Chondrocyte (in vitro differentiated cells): ENCODE data around the gene SLC10A7. TPM values are rescaled to one million over a fixed set of nuclear protein-coding genes. Genes with fewer than 3 reads are reported as not detected.

Source experiments
- DNase-seq: peaks from one replicate; pipeline ENCODE4 v3.0.0; 2021; ENCODE audit warnings: mixed read lengths, low spot score
- H3K27ac Mint-ChIP-seq: one replicate; pipeline ENCODE4 v1.8.0; 2021; ENCODE audit warnings: mild to moderate bottlenecking, moderate library complexity, mixed read lengths; ENCODE audit not compliant: unreplicated experiment
- H3K27me3 Mint-ChIP-seq: 2 replicates; pipeline ENCODE4 v1.8.0; 2021; ENCODE audit warnings: low read depth, mixed read lengths
- H3K36me3 Mint-ChIP-seq: 2 replicates; pipeline ENCODE4 v1.8.0; 2021; ENCODE audit warnings: low read depth, mixed read lengths
- H3K4me1 Mint-ChIP-seq: 2 replicates; pipeline ENCODE4 v1.8.0; 2021; ENCODE audit warnings: low read depth, mild to moderate bottlenecking, mixed read lengths
- H3K4me3 Mint-ChIP-seq: one replicate; pipeline ENCODE4 v1.8.0; 2021; ENCODE audit warnings: mild to moderate bottlenecking, moderate library complexity, mixed read lengths; ENCODE audit not compliant: unreplicated experiment
- H3K9me3 Mint-ChIP-seq: 2 replicates; pipeline ENCODE4 v1.8.0; 2021; ENCODE audit warnings: low read depth, mixed read lengths
- total RNA-seq: library from RNA; stranded (reverse); gene quantifications from 3 replicates; pipeline ENCODE4 v1.2.1, GENCODE V29; 2021
- TF ChIP-seq, protein P1 (sequence below): fragments of 200-600 bp; sonication (generic); IDR thresholded peaks from 2 replicates; pipeline ENCODE4 v1.5.0; 2021; ENCODE audit warnings: antibody characterized with exemption, mild to moderate bottlenecking, moderate library complexity

Gene SLC10A7
- total RNA-seq, 1 donor from 2014 or later: 7.6 TPM

- no peak for DNase-seq
- H3K36me3 Mint-ChIP-seq: peaks cover 9% of the 10 kb centered on the region
Observed at GRCh38 chr4:146545102-146545501, 23.4 kb upstream of the SLC10A7 start.

DNA sequence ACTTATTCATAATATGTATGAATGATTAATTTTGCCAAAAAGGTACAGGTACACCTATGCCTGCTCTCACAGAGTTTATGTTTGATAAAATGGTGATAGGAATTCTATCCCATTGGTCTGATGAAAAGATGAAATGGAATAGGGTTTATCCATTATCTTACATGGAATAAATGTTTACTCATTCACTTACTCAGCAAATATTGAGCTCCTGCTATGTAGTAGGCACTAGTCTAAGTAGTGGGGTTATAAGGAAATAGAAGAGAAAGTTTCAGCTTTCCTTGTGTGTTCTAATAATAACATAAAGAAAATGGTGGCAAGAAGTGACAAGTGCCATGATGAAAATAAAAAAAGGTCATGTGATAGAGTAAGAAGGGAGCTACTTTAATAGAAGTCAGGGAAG, 12.4 kb upstream of the SLC10A7 start:
- Mint-ChIP-seq H3K4me1 (no peaks in the 10 kb centered on the region), H3K4me3 (no peak overlapping the region), H3K9me3 (peaks cover 51% of the 10 kb centered on the region), H3K36me3 (peaks cover 9% of the 10 kb centered on the region), H3K27ac (no peak overlapping the region), H3K27me3 (peaks cover 3% of the 10 kb centered on the region)
- DNase-seq: no peak
- TF ChIP-seq, protein P1, sequence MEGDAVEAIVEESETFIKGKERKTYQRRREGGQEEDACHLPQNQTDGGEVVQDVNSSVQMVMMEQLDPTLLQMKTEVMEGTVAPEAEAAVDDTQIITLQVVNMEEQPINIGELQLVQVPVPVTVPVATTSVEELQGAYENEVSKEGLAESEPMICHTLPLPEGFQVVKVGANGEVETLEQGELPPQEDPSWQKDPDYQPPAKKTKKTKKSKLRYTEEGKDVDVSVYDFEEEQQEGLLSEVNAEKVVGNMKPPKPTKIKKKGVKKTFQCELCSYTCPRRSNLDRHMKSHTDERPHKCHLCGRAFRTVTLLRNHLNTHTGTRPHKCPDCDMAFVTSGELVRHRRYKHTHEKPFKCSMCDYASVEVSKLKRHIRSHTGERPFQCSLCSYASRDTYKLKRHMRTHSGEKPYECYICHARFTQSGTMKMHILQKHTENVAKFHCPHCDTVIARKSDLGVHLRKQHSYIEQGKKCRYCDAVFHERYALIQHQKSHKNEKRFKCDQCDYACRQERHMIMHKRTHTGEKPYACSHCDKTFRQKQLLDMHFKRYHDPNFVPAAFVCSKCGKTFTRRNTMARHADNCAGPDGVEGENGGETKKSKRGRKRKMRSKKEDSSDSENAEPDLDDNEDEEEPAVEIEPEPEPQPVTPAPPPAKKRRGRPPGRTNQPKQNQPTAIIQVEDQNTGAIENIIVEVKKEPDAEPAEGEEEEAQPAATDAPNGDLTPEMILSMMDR: no peak

More at GRCh38 chr4:146545102-146545501, 23.4 kb upstream of the SLC10A7 start:
- Mint-ChIP-seq H3K27me3 (peaks cover 7% of the 10 kb centered on the region), H3K9me3 (peaks cover 37% of the 10 kb centered on the region), H3K4me3 (no peak overlapping the region), H3K4me1 (no peaks in the 10 kb centered on the region), H3K27ac (no peak overlapping the region)
- TF ChIP-seq, protein P1: peak; percentile 38

DNA sequence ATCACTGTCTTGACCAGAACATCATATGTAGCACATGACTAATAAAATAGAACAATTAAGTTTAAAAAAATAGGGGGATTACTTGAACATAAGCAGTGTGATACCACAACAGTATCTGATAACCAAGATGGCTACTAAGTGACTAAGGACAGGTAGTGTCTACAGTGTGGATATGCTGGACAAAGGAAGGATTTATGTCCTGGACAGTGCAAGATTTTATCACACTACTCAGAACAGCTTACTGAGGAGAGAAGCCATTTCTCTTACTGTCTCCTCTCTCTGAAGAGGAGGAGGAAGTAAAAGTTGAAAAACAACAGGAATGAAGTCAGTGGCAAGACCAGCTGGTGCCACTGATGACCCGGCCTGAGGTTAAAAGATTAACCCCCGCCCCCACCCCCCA, 4.0 kb upstream of the SLC10A7 start:
- H3K9me3 Mint-ChIP-seq: peaks cover 11% of the 10 kb centered on the region
- no peak for DNase-seq
- H3K4me3 Mint-ChIP-seq: no peak overlapping the region
- H3K36me3 Mint-ChIP-seq: peaks cover 2% of the 10 kb centered on the region
- no peaks in the 10 kb centered on the region for H3K27me3 Mint-ChIP-seq
- TF ChIP-seq, protein P1: no peak
- H3K27ac Mint-ChIP-seq: no peak overlapping the region
- H3K4me1 Mint-ChIP-seq: peaks cover 6% of the 10 kb centered on the region

DNA sequence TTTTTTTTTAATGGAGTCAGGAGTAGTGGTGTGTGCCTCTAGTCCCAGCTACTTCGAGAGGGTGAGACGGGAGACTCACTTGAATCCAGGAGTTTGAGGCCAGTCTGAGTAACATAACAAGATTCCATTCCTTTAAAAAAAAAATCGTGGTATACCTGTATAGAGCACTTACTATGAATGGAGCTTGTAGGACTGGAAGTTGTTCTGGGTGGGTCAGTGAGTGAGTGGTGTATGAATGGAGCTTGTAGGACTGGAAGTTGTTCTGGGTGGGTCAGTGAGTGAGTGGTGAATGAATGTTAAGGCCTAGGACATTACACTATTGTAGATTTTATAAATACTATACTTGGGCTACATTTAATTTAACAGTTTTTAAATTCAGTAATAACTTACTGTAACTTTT, 2.9 kb upstream of the SLC10A7 start:
- no peak for DNase-seq
- Mint-ChIP-seq H3K4me1 (peaks cover 6% of the 10 kb centered on the region), H3K27ac (no peak overlapping the region), H3K36me3 (no peaks in the 10 kb centered on the region), H3K9me3 (peaks cover 4% of the 10 kb centered on the region), H3K4me3 (no peak overlapping the region), H3K27me3 (no peaks in the 10 kb centered on the region)
- TF ChIP-seq, protein P1: no peak

- no peak overlapping the region for H3K27ac Mint-ChIP-seq
- H3K4me3 Mint-ChIP-seq: no peak overlapping the region
- H3K36me3 Mint-ChIP-seq: no peaks in the 10 kb centered on the region
- DNase-seq: no peak
- peaks cover 6% of the 10 kb centered on the region for H3K4me1 Mint-ChIP-seq
- H3K27me3 Mint-ChIP-seq: no peaks in the 10 kb centered on the region
- no peaks in the 10 kb centered on the region for H3K9me3 Mint-ChIP-seq
- TF ChIP-seq, protein P1: peak; percentile 1
Observed at GRCh38 chr4:146522869-146523205, 1.1 kb upstream of the SLC10A7 start.
